ENCODE data around the gene TECR.
"Not testable (repeated sequence)": the region's sequence is repeated elsewhere in the genome, so short reads cannot be mapped to it uniquely, and the experiment has no call there.

TECR gene

DNA sequence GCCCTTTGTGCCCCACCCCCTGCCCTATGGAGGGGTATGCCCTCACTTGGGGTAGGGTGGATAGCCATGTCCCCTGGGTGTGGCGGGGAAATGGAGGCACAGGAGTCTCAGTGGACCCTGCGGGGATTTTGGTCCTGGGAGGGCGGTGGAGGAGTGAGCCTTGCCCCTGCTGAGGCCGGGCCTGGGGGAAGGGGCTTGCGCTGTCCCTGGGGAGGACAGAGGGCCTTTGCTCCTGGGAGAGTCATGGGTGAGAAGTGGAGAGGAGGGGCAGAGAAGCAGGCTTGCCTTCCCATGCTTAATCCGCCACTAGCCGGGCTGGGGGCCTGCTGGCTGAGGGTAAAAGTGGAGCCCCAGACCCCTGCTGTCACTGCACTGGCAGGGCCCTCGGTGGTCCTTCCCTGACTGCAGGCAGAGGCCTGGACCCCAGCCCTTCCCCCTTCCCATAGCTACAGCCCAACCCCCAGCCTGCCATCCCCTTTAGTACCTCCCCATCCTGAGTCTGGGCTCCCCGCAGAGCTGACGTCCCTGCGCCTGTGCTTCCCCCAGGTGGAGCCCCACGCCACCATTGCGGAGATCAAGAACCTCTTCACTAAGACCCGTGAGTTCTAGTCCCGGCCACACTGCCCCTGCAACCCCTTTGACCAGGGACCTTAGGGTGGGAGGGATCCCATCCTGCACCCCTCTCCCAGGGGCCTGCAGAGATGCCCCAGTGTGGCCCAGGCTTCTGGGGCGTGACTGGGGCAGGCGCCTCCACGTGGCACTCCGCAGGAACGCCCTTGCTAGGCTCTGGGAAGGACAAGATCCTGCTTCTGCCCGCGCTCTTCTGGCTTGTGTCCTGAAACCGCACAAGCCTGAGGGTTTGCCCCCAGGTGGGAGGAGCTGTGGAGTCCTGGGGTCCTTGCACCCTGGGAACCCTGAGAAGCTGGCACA is 33.5 kb downstream of the TECR start:
- DNase-seq = no peak

DNA sequence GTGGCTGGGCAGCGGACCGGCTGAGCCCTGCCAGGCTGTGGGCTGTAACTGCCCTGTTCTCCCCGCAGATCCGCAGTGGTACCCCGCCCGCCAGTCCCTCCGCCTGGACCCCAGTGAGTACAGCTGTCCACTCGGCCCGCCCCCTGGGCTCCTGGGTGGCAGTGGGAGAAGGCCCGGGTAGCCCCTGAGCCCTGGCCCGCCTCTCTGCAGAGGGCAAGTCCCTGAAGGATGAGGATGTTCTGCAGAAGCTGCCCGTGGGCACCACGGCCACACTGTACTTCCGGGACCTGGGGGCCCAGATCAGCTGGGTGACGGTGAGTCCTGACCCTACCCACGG is 34.2 kb downstream of the TECR start:
- DNase-seq = no peak

DNA sequence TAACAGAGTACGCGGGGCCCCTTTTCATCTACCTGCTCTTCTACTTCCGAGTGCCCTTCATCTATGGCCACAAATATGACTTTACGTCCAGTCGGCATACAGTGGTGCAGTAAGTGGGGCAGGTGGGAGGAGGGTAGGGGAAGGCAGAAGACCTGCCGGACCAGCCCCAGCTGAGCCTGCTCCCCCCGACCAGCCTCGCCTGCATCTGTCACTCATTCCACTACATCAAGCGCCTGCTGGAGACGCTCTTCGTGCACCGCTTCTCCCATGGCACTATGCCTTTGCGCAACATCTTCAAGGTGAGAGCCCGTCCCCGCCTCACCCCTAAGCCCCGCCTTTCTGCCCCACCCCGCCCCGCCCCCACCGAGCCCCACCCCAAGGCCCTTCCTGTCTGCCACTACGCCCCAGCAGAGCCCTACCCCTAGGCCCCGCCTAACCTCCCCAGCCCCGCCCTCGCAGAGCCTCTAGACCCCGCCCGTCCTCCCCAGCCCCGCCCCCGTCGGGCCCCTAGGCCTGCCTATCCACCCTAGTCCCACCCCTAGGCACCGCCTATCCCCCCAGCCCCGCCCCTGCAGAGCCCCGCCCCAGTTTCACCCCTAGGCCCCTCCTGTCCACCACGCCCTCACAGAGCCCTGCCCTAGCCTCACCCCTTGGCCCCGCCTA is 34.7 kb downstream of the TECR start:
- peak; percentile 79 for DNase-seq

DNA sequence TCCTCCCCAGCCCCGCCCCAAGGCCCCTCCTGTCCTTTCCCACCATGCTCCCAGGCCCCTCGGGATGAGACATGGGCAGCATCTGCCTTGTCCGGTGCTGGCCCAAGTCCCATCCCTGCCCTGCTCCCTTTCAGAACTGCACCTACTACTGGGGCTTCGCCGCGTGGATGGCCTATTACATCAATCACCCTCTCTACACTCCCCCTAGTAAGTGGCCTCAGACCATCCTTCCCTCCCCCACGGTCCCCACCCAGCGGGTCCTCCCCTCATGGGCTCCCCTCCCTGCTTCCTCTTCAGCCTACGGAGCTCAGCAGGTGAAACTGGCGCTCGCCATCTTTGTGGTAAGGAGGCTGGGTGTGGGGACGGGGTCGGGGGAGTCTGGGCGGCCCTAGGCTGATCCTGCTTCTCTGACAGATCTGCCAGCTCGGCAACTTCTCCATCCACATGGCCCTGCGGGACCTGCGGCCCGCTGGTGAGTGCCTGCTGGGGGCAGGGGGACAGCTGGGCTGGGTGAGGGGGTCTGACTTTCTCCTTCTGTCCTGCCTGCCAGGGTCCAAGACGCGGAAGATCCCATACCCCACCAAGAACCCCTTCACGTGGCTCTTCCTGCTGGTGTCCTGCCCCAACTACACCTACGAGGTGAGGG is 35.4 kb downstream of the TECR start:
- DNase-seq = not testable (repeated sequence)

DNA sequence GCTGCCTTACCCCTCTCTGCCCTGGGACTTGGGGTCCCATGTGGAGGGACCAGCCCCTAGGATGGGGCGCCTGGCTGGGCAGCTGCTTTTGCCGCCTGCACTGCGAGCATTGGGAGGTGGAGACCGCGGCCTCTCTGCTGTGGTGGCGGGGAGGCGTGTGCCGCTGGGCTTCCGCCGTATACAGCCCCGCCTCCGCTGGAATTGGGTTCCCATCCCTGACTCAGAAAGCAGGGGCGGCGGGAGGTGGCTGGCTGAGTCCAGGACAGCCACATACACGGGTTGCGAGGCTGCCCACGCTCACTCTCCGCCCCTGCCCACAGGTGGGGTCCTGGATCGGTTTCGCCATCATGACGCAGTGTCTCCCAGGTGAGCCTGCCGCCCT is 35.9 kb downstream of the TECR start:
- no peak for DNase-seq

DNA sequence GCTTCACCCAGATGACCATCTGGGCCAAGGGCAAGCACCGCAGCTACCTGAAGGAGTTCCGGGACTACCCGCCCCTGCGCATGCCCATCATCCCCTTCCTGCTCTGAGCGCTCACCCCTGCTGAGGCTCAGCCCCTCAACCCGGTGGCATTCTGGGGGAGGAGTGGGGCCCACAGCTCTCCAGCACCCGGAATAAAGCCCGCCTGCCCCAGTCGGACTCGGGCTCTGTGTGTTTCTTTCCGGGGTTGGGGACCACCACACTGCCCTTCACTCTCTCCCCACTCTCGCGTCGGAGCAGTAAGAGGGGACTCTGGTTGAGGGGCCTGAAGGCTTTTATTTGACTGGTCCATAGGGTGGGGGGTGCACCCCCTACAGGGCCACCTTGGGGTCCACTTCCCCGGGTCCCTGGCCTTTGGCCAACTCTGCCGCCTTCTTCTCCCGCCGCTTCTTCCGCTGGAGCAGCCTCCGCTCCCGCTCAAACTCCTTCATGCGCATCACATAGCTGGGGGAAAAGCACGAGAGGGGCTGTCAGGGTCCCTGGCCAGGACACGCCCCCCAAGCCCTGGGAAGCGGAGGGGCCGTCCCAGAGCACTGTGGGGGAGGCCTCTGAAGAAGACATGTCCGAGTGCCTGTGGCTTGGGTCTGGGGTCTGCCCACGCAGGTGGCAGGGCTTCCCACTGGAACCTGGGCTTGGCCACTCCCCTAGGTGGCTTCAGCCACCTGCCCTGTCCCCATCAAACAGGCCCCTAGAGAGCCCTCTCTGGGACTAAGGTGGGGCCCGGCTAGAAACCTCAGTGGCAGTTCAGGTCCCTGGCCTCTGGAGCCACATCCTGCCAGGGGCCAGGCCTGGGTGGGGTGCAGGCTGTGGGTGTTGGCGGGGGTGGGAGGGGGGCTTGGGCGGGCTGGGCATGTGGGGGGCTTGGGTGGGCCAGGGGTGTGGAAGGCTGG is 36.6 kb downstream of the TECR start:
- DNase-seq = no peak

DNA sequence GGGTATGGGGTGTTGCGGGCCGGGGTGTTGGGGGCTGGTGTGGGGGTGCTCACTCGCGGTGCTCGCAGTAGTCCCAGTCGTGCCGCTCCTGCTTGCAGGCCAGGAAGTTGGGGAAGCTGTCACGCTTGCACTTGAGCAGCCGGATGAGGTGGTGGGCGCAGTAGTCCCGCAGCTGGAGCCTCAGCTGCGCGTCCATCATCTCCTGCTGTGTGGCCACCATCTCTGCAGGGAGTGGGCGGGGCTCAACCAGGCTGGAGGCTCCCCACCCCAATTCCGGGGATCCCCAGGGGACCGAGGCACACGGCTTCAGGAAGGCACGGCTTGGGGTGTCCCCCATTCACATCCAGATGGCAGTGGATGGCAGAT is 37.3 kb downstream of the TECR start:
- no peak for DNase-seq

DNA sequence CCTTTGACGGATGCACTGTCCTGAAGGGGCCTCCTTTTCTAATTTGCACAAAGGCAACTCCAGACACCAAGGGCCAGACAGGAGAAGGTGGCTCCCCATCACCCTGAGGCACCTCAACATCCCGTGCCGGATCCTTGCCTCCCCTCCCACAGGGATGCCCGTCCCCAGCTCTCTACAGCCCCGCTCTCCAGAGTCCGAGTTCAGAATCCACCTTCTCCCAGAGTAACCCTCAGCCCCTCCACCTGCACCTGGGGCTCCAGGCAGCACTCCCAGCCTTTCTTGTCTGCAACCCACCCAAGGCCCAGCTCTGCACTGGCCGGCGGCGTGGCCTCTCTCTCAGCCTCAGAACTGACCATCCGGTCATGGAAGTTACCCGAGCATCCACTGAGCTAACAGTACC is 37.7 kb downstream of the TECR start:
- DNase-seq = no peak

DNA sequence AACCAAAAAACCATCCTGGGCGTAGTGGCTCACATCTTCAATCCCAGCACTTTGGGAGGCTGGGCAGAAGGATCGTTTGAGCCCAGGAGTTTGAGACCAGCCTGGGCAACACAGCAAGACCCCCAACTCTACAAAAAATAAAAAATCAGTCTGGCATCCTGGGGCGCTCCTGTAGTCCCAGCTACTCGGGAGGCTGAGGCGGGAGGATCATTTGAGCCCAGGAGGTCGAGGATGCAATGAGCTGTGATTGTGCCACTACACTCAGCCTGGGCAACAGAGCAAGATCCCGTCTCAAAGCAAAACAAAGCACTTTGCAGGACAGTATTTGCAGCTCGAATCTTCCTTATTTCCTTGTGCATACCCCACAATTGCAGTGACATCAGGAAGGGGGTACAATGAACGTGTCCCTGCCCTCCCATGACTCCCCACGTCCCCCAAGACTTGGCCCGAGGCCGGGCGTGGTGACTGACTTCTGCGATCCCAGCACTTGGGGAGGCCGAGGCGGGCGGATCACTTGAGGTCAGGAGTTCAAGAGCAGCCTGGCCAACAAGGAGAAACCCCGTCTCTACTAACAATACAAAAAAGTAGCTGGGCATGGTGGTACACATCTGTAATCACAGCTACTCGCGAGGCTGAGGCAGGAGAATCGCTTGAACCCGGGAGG is 41.6 kb downstream of the TECR start:
- DNase-seq = no peak

DNA sequence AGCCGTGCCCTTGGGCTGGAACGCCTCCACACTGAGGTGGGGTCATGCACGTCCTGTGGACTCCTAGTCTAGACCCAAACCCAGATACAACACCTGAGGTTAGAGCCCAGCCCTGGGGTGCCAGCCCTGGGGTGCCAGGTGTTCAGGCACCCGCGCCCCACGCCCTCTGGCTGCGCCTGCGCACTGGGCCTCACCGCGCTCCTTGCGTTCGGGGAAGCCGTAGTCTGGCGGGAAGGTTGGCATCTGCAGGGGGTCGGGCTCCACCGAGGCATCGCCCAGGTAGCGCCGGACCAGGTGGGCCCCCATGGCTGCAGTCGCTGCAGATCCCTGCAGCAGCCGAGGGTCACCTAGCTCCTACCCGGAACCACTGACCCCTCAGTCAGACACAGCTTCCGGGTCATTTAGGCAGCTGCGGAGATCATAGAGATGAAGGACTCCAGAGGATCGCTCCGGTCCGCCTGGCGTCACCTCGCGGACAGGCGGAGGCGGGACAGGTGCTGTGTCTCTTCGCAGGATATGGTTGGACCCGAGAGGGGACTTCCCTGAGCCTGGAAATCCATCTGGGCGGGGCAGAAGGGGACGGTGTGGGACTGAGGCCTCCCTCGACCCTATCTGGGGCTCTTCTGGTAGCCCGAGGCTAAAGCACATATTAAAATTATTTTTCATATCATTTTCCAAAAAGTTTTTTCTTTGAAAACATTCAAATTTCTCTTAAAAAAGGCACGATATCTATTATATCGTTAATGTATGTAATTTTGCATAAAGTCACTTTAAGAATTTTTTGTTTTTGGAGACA is 42.5 kb downstream of the TECR start, which contains the start of gene NDUFB7:
Gene NDUFB7, minus strand, starts transcription at position 372 of the 796 bp plus-strand sequence. Its CDS starts 66 bp downstream, at position 306.
- peak; percentile 94 for DNase-seq

DNA sequence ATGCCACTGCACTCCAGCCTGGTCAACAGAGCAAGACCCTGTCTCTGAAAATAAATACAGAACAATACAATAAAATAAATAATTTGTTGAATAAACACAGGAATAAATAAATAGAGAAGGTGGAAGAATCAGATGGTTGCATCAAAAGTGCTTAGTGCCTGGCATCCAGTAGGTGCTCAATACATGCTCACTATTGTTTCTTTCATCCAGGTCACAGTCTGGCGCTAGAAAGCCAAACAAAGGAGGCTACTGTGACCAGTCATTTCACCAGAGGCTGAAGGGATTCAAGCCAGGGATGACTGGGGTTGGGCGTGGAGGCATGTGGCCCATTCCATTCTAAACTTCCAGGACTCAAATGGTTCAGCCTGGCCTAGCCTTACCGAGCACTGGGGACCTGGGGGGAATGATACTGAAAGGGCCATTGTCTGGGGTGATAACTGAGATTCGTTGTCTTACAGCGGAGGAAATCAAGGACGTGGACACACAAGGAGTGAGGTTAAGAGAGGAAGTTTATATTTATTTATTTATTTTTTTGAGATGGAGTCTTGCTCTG is 46.1 kb downstream of the TECR start:
- no peak for DNase-seq

DNA sequence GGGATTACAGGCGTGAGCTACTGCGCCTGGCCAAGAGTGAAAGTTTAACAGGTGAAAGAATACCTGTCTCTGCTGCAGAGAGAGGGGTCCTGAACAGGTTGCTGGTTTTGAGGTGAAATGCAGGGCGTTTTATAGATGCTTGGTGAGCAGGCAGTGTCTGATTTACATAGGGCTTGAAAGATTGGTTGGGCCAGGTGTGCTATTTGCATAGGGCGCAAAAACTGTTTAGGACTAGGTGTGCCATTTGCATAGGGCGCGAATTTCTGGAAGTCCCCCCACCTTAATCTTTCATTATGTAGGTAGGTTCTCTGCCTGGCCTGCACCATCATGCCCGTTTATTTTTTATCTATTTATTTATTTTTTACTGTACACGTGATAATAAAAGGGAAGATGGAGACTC is 47.0 kb downstream of the TECR start:
- no peak for DNase-seq

DNA sequence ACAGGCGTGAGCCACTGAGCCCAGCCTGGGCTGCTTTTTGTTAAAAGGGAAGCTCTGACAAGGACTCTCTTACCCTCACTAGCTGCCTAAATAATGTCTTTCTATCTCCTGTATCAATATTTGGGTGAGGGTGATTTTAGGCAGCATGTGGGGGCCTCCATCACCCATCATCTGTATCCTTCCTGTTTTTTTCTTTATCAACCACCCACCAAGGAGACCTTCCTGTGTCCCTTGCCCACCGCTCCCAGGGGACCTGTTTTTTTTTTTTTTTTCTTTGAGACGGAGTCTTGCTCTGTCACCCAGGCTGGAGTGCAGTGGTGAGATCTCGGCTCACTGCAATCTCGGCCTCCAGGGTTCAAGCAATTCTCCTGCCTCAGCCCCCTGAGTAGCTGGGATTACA is 47.9 kb downstream of the TECR start:
- DNase-seq = no peak

DNA sequence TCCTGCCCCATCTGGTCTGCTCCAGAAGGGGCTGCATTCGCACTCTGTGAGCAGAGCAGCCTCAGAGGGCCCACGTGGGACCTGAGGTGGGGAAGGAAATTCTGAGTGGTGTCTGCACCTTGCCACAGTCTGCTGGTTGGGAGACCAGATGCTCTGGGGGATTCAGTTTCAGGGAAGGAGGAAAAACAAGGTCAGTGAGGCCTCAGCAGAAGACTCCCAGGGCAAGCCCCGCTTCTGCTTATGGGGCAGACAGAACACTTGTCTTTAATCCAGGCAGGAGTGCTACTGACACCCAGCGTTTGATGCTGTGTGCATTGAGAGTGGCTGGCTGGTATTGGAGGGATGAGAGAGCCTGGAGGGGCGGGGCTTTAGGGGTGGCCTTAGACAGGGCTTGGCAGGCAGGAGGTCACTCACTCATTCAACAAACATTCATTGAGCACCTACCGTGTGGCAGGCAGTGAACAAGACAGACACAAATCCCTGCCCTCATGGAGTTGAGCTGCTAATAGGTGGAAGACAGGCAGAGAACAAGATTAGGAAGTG is 48.6 kb downstream of the TECR start:
- DNase-seq = peak; percentile 31

DNA sequence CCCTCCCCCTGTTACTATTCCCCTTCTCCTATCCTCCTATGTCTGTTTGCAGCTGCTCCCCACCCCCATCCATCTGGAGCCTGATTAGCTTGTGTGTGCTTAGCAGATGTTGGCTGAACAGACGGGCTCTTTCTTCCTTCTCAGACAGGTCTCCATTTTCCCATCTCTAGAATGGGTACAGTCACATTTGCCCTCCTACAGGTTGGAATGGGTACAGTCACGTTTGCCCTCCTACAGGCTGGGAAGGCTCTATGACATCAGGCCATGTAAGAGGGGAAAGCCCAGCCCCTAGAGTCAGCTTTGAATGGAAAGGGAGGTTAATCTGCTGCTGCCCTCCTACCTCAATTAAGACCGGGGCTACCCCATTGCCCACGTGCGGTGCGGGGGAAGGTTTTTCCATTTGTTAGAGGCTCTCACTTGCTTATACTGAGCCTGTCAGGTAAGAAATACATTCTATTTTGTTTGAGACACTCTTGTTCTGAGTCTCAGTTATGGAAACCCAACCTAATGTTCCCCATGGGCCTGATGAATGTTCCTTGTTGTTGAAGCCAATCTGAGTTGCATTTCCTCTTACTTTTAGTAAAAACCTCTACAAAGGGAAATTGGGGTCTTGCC is 51.3 kb downstream of the TECR start:
- DNase-seq = peak; percentile 81

DNA sequence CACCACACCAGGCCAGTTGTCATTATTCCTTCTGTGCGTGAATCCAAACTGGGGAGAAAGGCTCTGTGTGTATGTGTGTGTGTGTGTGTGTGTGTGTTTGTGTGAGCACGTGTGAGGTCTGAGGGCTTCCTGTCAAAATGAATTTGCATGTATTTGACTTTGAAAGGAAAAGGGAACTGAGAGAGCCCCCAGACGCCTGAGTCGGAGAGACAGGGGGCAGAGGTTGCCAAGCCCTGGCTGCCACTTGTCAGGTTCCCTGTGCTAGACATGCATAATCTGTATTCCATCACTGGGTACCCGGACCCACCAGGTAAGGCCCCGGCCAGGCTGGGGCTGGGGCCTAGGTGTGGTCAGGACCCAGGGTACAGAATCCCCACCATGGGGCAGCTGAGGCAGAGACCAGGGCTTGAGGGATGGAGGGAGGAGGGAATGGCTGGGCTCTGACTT is 53.5 kb downstream of the TECR start, which contains the start of gene CLEC17A:
Gene CLEC17A, plus strand, starts transcription at position 191 of the 447 bp plus-strand sequence. Its CDS starts 77 bp downstream, at position 268.
- no peak for DNase-seq

DNA sequence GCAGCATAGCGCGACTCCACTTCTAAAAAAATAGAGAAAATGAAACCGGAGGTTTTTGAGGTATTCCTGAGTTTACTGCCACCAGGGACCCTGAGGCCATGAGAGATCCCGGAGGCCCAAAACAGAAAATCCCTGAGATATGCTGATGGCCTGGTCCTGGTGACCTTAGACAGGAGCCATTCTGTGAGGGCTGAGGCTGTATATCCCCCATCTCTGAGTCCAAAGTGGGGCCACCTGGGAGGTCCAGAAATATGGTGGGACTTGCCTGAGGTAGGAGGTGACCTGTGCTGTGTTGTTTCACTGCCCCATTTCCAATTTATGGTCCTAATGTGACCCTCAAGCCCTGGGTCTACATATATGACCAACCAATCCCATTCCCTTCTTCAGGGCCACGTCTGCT is 55.0 kb downstream of the TECR start:
- not testable (repeated sequence) for DNase-seq

DNA sequence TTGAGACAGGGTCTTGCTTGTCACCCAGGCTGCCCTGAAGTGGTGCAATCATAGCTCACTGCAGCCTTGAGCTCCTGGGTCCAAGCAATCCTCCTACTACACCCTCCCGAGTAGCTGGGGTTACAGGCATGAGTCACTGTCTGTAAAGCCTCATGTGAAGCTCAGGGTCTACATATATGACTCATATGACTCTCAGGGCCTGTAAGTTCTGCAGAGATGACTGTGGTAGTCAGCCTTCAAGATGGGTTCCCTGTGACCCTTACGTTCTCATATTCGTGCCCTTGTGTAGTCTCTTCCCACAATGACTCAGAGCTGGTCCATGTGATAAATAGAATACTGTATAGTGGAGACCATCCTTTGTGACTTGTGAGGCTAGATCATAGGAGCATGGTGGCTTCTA is 55.8 kb downstream of the TECR start:
- DNase-seq = peak; percentile 63

DNA sequence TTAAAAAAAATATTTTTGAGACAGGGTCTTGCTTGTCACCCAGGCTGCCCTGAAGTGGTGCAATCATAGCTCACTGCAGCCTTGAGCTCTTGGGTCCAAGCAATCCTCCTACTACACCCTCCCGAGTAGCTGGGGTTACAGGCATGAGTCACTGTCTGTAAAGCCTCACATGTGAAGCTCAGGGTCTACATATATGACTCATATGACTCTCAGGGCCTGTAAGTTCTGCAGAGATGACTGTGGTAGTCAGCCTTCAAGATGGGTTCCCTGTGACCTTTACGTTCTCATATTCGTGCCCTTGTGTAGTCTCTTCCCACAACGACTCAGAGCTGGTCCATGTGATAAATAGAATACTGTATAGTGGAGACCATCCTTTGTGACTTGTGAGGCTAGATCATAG is 60.0 kb downstream of the TECR start:
- peak; percentile 29 for DNase-seq

DNA sequence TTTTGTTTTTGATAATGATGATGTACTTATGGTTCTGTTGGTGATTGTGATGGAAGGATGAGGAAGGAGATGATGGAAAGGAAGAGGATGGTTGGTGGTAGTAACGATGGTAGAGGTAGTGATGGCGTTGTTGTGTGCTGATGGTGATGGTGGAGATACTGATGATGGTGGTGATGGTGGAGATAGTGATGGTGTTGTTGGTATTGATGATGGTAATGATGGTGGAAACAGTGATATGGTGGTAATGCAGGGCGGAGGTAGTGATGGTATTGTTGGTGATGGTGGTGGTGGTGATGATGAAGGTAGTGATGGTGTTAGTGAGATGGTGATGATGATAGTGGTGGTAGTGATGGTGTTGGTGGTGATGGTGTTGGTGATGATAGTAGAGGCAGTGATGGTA is 66.2 kb downstream of the TECR start:
- DNase-seq = no peak
